ENCODE measurements around the gene NTSR1. TPM values are rescaled to one million over a fixed set of nuclear protein-coding genes. Genes with fewer than 3 reads are reported as not detected.

The NTSR1 gene
- total and polyA plus RNA-seq, 2 of the 8 experiments (the other 6 are each of a cell fraction or from before 2014, with no cell fraction given) = 0.53 to 0.89 TPM

DNA sequence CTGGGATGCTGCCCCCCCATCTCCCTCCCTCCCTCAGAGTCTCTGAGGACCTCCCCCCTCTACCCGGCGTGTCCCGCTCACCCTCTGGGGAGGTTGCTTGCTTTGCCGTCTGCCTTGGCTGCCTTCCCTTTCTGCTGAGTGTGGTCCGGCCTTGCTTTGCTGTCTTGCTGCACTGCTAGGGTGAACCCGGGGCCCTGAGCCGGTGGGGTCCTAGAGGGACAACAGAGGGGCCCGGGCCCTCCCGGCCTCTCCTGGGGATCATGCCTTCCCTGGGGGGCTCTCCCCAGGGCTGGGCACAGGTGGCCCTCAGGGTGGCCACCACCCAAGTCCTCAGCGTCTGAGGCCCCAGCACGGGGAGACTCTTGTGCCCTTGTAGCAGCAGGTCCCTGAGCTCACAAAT is 47.0 kb upstream of the NTSR1 start:
- H3K14ac ChIP-seq (ENCODE audit: insufficient read length) = no peak overlapping the region
- H3K4me1 ChIP-seq (replicated peaks in 1 of 4; ENCODE audit: control insufficient read depth in 3 of 4, insufficient read depth in 4 of 4, low read length in 3 of 4) = no peaks in the 10 kb centered on the region
- no peak overlapping the region for H3K56ac ChIP-seq (replicated peaks; ENCODE audit: insufficient read length, low read depth, low read length)
- no peak overlapping the region for H3K23ac ChIP-seq (ENCODE audit: insufficient read length)
- H3K9ac ChIP-seq (replicated peaks in 1 of 4; ENCODE audit: extremely low read depth in 1 of 4, low read depth in 3 of 4, low read length in 3 of 4) = no peak overlapping the region; a peak in 1 of 7 replicates
- CTCF ChIA-PET (ENCODE audit: partially characterized antibody) = interaction anchor here (0.7 to 7.0 kb wide), 4 partner anchors 20 to 146 kb away, joined by 3 to 65 read pairs (median 8); partner anchors contain the start of genes NTSR1 and SLCO4A1
- TF ChIP-seq EP300 (IDR thresholded peaks at IDR 0.05; ENCODE audit: borderline replicate concordance in 1 of 2, low read depth in 2 of 2, low read length in 2 of 2) (no peak), RAD21 (IDR thresholded peaks at IDR 0.05 in 1 of 2, conservative IDR thresholded peaks at IDR 0.05 in 1 of 2; ENCODE audit: low read depth in 2 of 2, low read length in 2 of 2) (no peak), CHD1 (IDR thresholded peaks at IDR 0.05; ENCODE audit: low read depth, low read length) (no peak), BCL11A (IDR thresholded peaks at IDR 0.05; ENCODE audit: low read depth in 2 of 2, low read length in 2 of 2) (no peak), CBX5 (IDR thresholded peaks at IDR 0.05; ENCODE audit: low read depth, low read length) (no peak), ASH2L (IDR thresholded peaks at IDR 0.05; ENCODE audit: low read length) (no peak), RFX5 (IDR thresholded peaks at IDR 0.05; ENCODE audit: borderline replicate concordance, low read depth, low read length) (no peak), JUN (IDR thresholded peaks at IDR 0.05; ENCODE audit: low read depth, low read length) (no peak)
- TF ChIP-seq, protein P1, sequence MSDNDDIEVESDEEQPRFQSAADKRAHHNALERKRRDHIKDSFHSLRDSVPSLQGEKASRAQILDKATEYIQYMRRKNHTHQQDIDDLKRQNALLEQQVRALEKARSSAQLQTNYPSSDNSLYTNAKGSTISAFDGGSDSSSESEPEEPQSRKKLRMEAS (IDR thresholded peaks at IDR 0.05) = no peak
- TF ChIP-seq, protein P2, sequence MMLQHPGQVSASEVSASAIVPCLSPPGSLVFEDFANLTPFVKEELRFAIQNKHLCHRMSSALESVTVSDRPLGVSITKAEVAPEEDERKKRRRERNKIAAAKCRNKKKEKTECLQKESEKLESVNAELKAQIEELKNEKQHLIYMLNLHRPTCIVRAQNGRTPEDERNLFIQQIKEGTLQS (IDR thresholded peaks at IDR 0.05; ENCODE audit: insufficient read depth, low read depth, low read length) = no peak
- H3K27me3 ChIP-seq (replicated peaks in 1 of 4; ENCODE audit: control insufficient read depth in 3 of 4, extremely low read depth in 1 of 4, insufficient read depth in 3 of 4, low read length in 3 of 4) = no peaks in the 10 kb centered on the region; a peak in 1 of 7 replicates
- no peaks in the 10 kb centered on the region for H3K23me2 ChIP-seq (ENCODE audit: low read depth, low read length)
- POLR2A ChIA-PET (ENCODE audit: partially characterized antibody) = no interaction called here
- H3K79me2 ChIP-seq (ENCODE audit: control insufficient read depth in 1 of 2, insufficient read depth in 2 of 2, low read length in 2 of 2) = no peaks in the 10 kb centered on the region
- H3K27ac ChIP-seq (ENCODE audit: low read depth, low read length) = no peak overlapping the region
- DNase-seq (ENCODE audit: low read depth in 1 of 2, low spot score in 2 of 2) (no peak), FAIRE-seq (no peak)
- H2AFZ ChIP-seq (ENCODE audit: low read length) = no peak overlapping the region
- H3K18ac ChIP-seq (ENCODE audit: extremely low read depth, low read length) = no peak overlapping the region
- H4K20me1 ChIP-seq (replicated peaks in 1 of 2; ENCODE audit: control insufficient read depth in 1 of 2, insufficient read depth in 2 of 2, low read length in 2 of 2) = peaks cover 7 to 17% of the 10 kb centered on the region in 2 experiments
- H3K79me1 ChIP-seq (ENCODE audit: low read depth, low read length) = no peaks in the 10 kb centered on the region; the same call in 1 of the 2 replicates
- H2BK15ac ChIP-seq (ENCODE audit: low read length) = no peak overlapping the region
- no peak overlapping the region for H3K4me2 ChIP-seq (ENCODE audit: insufficient read depth in 1 of 2, low read depth in 2 of 2, low read length in 2 of 2)
- no peak overlapping the region for H2BK20ac ChIP-seq (ENCODE audit: low read length)
- H2BK5ac ChIP-seq (ENCODE audit: low read depth, low read length) = no peak overlapping the region
- H3K9me3 ChIP-seq (ENCODE audit: insufficient read depth in 2 of 2, low read depth in 1 of 2, low read length in 1 of 2) = no peaks in the 10 kb centered on the region
- no peaks in the 10 kb centered on the region for H3K36me3 ChIP-seq (ENCODE audit: control insufficient read depth in 2 of 4, insufficient read depth in 4 of 4, low read length in 3 of 4)
- H4K5ac ChIP-seq (ENCODE audit: insufficient read length, low read depth, low read length) = no peak overlapping the region
- peak overlapping the region; percentile 46; the same call in 1 of the 2 replicates for H4K8ac ChIP-seq (ENCODE audit: extremely low read depth, insufficient read depth, low read length)
- H2AK5ac ChIP-seq (ENCODE audit: low read depth, low read length) = no peak overlapping the region
- H4K91ac ChIP-seq (replicated peaks; ENCODE audit: insufficient read length, low read length) = no peak overlapping the region
- H2BK120ac ChIP-seq (replicated peaks; ENCODE audit: low read depth, low read length) = no peak overlapping the region
- 87% methylated on average over 11 of the region's 11 CpGs; no CpG with 5 or more reads in 1 of the 2 experiments for WGBS, 2 experiments (ENCODE audit: extremely low coverage in 1 of 2, insufficient coverage in 1 of 2, insufficient read length in 1 of 2, insufficient replicate concordance in 2 of 2, low coverage in 1 of 2, low lambda C conversion rate in 2 of 2, missing lambda C conversion rate in 1 of 2)
- no peak overlapping the region for H3K4me3 ChIP-seq (ENCODE audit: extremely low read depth in 1 of 4, insufficient read depth in 2 of 4, low read depth in 3 of 4, low read length in 4 of 4)
- H3K4ac ChIP-seq (replicated peaks; ENCODE audit: insufficient read length, low read depth, low read length) = no peak overlapping the region
- H2BK12ac ChIP-seq (ENCODE audit: low read depth, low read length) = no peak overlapping the region
